Mucosa of stomach (tissue), 1 donor: ENCODE measurements around the gene PDE4B.
"Not testable (repeated sequence)": the region's sequence is repeated elsewhere in the genome, so short reads cannot be mapped to it uniquely, and the experiment has no call there.

Source experiments
- H3K27me3 ChIP-seq: one replicate; pipeline ENCODE4 v1.7.0; 2013; ENCODE audit warnings: mild to moderate bottlenecking, low read length; ENCODE audit not compliant: control insufficient read depth, insufficient read depth
- H3K36me3 ChIP-seq: one replicate; pipeline ENCODE4 v1.7.0; 2013; ENCODE audit warnings: low read length; ENCODE audit not compliant: control insufficient read depth, insufficient read depth
- H3K4me1 ChIP-seq: one replicate; pipeline ENCODE4 v1.7.0; 2013; ENCODE audit warnings: mild to moderate bottlenecking, low read length; ENCODE audit not compliant: control insufficient read depth, insufficient read depth
- H3K4me3 ChIP-seq: one replicate; pipeline ENCODE4 v1.7.0; 2013; ENCODE audit warnings: low read length
- H3K9ac ChIP-seq: one replicate; pipeline ENCODE4 v1.7.0; 2013; ENCODE audit warnings: mild to moderate bottlenecking, low read length, moderate library complexity
- H3K9me3 ChIP-seq: one replicate; pipeline ENCODE4 v1.7.0; 2013; ENCODE audit warnings: mild to moderate bottlenecking, low read length, moderate library complexity; ENCODE audit not compliant: control insufficient read depth
- donor health status: Pancreatic carcinoma.

Gene PDE4B

DNA sequence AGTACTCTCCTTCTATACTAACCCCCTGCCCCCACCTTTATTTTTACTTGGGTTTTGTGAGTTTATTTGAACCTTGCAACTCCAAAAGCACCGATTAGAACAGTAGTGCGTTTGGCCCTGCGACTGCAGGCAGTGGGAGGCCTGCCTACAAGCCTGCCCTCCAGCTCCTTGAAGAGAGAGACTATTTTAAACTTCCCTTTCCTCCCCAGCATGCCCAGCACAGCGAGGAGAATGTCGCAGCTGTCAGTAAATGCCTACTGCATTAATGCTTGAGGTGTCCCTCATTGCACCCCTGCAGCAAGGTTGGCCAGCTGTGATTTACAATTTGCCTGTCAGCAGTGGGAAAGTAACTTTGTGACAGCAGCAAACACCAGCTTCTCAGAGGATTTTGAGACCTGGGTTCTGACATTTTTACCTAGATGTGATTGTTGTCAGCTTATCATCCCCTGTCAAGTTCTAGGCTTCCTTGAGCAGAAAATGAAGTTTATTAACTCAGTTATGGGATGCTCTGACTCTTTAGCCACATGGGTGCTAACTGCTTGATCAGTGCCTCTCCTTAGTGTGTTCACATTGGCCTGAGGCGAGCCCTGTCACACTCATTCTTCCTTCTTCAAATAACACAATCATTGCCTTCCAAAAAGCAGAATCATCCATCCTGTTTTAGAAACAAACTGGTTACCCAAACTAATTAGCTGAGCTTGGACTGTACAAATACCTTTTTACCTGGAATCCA is 170.6 kb downstream of the PDE4B start:
- H3K4me1 ChIP-seq, result no peaks in the 10 kb centered on the region
- H3K36me3 ChIP-seq, result no peaks in the 10 kb centered on the region
- no peaks in the 10 kb centered on the region for H3K9me3 ChIP-seq
- H3K27me3 ChIP-seq, result no peaks in the 10 kb centered on the region
- no peak overlapping the region for H3K9ac ChIP-seq
- no peak overlapping the region for H3K4me3 ChIP-seq

DNA sequence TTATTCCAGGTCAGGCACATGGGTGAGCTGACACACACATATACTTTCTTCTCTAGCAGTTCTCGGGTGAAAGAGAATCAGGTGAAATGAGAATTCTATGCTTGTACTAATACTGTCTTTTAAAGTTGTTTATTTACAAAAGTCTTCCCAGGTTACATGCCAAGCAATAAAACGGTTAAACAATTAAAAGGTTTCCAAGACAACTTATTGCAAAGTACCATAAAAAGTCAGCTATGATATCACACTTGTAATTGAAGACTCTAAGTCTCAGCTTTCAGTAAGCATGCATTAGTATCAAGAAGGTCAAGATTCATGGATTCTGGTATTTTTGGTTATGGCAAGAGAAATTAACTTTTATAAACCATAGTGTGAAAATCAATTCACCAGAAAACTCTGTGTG is 171.4 kb downstream of the PDE4B start:
- no peaks in the 10 kb centered on the region for H3K27me3 ChIP-seq
- no peaks in the 10 kb centered on the region for H3K36me3 ChIP-seq
- H3K9ac ChIP-seq, result no peak overlapping the region
- no peaks in the 10 kb centered on the region for H3K4me1 ChIP-seq
- no peaks in the 10 kb centered on the region for H3K9me3 ChIP-seq
- H3K4me3 ChIP-seq, result no peak overlapping the region

DNA sequence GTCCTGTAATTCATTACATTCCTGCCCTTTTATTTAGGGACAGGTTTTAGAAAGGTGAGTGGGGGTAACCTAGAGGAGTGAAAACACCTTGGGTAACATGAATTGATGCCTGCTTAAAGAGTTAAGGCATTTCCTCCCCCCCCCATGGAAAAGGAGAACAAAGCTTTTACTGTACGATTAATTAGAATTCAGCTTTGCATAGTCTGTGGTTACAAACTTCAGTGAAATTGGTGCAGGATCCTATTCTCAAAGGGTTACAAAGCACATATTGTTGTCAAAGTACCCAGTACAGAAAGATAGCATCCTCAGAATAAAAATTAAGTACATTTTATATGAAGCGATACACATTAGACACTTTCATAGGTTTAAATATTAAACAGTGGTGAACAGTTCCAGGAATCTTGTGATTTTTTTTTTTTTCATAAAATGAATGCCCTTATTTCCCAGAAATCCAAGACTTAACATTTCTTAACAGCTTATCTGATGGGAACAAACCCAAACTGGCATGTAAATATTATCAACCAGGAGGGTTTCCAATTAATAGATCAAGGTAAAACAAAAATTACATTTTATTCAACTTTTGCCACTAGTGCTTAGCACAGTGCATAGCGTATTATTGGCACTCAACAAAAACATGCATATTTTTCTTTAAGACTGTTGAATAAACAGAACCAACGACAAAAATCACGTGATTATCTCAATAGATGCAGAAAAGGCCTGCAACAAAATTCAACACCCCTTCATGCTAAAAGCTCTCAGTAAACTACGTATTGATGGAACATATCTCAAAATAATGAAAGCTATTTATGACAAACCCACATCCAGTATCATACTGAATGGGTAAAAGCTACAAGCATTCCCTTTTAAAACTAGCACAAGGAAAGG is 172.7 kb downstream of the PDE4B start:
- no peak overlapping the region for H3K9ac ChIP-seq
- H3K36me3 ChIP-seq, result no peaks in the 10 kb centered on the region
- no peaks in the 10 kb centered on the region for H3K4me1 ChIP-seq
- no peak overlapping the region for H3K4me3 ChIP-seq
- H3K9me3 ChIP-seq, result no peaks in the 10 kb centered on the region
- H3K27me3 ChIP-seq, result no peaks in the 10 kb centered on the region

DNA sequence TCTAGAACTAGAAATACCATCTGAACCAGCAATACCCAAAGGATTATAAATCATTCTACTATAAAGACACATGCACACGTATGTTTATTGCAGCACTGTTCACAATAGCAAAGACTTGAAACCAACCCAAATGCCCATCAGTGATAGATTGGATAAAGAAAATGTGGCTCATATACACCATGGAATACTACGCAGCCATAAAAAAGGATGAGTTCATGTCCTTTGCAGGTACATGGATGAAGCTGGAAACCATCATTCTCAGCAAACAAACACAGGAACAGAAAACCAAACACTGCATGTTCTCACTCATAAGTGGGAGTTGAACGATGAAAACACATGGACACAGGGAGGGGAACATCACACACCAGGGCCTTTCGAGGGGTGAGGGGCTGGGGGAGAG is 174.8 kb downstream of the PDE4B start:
- not testable (repeated sequence) for H3K4me1 ChIP-seq, H3K36me3 ChIP-seq, H3K9me3 ChIP-seq, H3K4me3 ChIP-seq, H3K9ac ChIP-seq, H3K27me3 ChIP-seq

DNA sequence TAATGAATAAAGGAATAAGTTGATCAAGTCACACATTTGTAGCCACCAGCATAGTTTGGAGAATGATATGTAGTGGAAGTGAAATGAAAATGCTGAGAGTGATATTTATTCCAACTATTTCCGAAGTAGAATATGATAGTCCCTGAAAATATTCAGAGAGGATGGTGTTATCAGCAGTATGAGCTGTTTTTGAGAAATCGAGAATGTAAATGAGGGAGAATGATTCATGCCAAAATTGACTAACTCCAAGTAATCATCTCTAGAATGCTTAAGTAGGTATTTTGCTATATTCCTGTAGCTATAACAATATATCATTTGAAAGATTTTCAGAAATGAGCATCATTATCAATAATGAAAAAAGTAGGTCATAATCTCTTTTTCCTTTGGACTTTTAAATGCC is 178.9 kb downstream of the PDE4B start:
- no peak overlapping the region for H3K9ac ChIP-seq
- no peak overlapping the region for H3K4me3 ChIP-seq
- H3K9me3 ChIP-seq, result no peaks in the 10 kb centered on the region
- no peaks in the 10 kb centered on the region for H3K36me3 ChIP-seq
- no peaks in the 10 kb centered on the region for H3K4me1 ChIP-seq
- H3K27me3 ChIP-seq, result no peaks in the 10 kb centered on the region

DNA sequence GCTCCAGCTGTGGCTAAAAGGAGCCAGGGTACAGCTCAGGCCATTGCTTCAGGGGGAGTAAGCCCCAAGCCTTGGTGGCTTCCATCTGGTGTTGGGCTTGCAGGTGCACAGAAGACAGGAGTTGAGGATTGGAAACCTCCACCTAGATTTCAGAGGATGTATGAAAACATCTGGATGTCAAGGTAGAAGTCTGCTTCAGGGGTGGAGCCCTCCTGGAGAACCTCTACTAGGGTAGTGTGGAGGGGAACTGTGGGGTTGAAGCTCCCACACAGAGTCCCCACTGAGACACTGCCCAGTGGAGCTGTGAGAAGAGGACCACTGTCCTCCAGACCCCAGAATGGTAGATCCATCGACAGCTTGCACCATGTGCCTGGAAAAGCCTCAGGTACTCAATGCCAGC is 183.0 kb downstream of the PDE4B start:
- Histone ChIP-seq H3K27me3 (no peaks in the 10 kb centered on the region), H3K4me3 (no peak overlapping the region), H3K9ac (no peak overlapping the region), H3K4me1 (no peaks in the 10 kb centered on the region), H3K9me3 (no peaks in the 10 kb centered on the region), H3K36me3 (no peaks in the 10 kb centered on the region)

DNA sequence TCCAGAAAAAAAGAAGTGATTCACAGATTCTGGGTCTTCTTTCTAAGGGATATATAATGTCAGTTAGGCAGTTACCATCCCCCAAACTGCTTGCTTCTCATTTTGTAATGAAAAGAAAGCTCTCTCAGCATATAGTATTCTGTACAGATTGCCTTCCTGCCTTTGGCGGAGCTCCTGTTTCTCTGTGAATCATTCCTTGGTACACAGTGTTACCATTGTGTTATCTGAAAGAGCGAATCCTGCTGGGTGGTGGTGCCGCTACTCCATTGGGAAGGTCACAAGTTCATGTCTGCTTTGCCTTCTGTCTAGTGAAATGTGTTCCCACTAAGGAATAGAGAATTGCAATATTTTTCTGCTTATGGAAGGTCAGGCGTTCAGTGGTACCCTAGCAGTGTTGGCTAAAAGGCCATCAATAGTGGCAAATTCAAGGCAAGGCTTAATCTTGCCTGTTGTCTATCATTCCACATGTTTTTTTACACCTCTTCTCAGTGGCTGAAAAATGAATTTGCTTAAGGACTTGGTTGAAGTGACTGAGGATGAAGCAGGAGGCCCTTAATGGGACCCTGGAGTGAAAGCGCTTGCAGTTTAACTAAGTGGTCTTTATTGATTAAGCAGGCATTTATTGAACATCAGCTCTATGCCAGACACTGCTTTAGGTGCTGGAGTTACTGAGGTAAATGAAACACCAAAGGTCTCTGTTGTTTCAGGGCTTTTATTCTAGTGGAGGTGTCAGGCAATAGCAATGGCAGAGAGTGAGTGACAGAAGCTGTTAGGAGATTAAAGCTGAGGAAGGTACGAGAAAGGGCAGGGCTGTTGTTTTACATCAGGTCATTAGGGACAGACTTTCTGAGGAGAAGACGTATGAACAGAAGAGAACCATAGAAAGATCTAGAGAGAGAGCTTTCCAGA is 186.7 kb downstream of the PDE4B start:
- H3K4me3 ChIP-seq, result no peak overlapping the region
- no peaks in the 10 kb centered on the region for H3K27me3 ChIP-seq
- no peaks in the 10 kb centered on the region for H3K36me3 ChIP-seq
- no peaks in the 10 kb centered on the region for H3K4me1 ChIP-seq
- H3K9me3 ChIP-seq, result no peaks in the 10 kb centered on the region
- H3K9ac ChIP-seq, result no peak overlapping the region

DNA sequence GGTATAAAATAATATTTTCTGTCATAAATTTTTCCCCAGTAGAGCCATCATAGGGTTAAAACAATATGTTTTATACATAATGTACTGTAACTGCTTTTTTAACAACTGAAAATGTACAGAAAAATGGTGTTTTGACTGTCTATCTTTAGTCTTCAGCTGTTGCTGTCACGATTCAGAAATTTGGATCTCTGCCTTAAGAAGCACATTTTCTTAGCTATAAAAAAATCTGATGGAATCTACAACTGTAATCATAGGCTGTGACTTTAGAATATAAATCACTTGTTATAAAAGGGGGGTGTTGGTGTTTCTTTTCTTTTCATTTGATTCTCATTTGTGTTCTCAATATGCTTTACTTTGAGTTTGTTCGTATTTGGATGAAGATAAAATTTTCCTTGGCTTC is 187.5 kb downstream of the PDE4B start:
- no peaks in the 10 kb centered on the region for H3K27me3 ChIP-seq
- no peaks in the 10 kb centered on the region for H3K9me3 ChIP-seq
- no peak overlapping the region for H3K4me3 ChIP-seq
- H3K36me3 ChIP-seq, result no peaks in the 10 kb centered on the region
- H3K9ac ChIP-seq, result no peak overlapping the region
- no peaks in the 10 kb centered on the region for H3K4me1 ChIP-seq

DNA sequence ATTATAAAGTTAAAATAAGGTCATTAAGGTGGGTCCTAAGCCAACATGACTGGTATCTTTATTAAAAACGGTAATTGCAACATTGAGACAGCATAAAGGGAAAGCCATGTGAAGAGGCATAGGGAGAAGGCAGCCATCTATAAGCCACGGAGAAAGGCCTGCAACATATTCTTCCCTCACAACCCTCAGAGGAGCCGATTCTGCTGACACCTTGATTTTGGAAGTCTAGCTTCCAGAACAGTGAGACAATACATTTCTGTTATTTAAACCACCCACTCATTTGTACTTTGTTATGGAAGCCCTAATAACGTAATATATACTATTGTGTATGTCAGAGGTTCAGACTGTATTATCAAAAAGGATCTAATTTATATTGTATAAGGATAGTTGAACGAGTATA is 190.8 kb downstream of the PDE4B start:
- Histone ChIP-seq H3K36me3 (no peaks in the 10 kb centered on the region), H3K4me1 (no peaks in the 10 kb centered on the region), H3K9ac (no peak overlapping the region), H3K27me3 (no peaks in the 10 kb centered on the region), H3K9me3 (no peaks in the 10 kb centered on the region), H3K4me3 (no peak overlapping the region)

DNA sequence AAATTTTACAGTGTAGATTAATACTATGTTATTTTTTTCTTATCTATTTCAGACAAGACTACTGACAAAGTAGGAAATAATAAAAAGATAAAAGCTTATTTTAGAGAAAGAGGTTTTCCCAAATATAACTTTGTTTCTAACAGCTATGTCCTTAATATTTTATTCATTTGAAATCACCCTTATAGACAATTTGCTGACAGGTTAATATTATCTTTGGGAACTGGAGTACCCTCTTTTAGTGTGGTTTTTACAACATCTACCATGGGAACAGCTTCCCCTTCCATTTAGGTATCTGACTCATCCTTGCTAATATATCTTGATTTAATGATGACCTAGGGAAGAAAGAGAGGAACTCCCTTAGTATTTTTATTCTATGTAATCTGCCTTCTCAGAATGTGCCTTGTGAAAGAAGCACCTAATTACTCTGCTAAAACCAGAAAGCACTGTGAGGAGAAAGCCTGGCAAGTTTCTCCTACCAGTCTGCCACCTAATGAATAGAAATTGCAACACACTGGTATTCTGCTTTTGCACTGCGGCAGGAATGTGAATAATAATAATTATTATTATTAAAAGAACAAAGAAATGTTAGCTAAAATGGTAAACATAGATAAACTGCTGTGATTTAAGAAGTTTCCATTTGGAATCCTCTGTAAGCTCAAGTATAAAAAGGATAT is 192.8 kb downstream of the PDE4B start:
- Histone ChIP-seq H3K36me3 (no peaks in the 10 kb centered on the region), H3K9me3 (no peaks in the 10 kb centered on the region), H3K4me1 (no peaks in the 10 kb centered on the region), H3K27me3 (no peaks in the 10 kb centered on the region), H3K9ac (no peak overlapping the region), H3K4me3 (no peak overlapping the region)

DNA sequence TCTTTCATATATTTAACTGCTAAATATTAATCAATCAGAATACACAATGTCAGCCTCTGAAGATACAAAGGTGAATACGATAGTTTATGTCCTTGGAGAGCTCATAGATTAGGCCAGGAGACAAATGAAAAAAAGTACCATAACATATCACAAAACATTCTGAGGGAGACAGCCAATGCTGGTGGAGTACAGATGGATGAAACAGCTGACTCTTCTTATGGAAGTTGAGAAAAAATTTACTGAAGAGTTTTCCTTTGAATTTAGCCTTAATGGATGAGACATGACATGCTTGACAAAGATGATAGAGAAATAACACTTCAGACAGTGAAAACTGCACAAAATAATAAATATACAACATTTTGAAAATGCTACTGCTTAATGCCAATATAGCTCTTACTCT is 193.5 kb downstream of the PDE4B start:
- H3K4me3 ChIP-seq, result no peak overlapping the region
- no peaks in the 10 kb centered on the region for H3K27me3 ChIP-seq
- H3K9me3 ChIP-seq, result no peaks in the 10 kb centered on the region
- H3K36me3 ChIP-seq, result no peaks in the 10 kb centered on the region
- H3K9ac ChIP-seq, result no peak overlapping the region
- no peaks in the 10 kb centered on the region for H3K4me1 ChIP-seq
